Measurements from ENCODE around the gene S100A7. TPM values are rescaled to one million over a fixed set of nuclear protein-coding genes. Genes with fewer than 3 reads are reported as not detected.
A peak's percentile ranks its signal among the peaks of the same experiment; 100 is the strongest.

The S100A7 gene
- polyA plus RNA-seq, 3 donors, result not detected

DNA sequence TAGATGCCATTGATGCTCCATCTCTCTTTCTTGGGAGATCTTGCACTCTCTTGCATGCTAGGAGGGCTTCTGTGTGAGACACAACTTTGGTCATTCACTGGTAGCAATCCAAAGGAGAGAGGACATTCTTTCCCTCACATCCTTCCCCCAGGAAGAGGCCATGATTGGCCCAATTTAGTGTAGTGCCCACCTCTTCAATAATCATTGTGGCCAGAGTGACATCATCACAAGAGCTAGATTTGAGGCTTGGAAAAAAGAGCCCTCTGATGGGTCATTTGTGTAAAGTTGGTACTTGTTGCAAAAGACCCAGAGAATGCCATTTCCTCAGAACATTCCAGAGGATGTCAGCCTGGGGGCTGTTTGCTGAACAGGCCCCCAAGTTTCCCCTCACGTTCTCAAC lies 45.1 kb upstream of the S100A7 start:
- WGBS (ENCODE audit: insufficient coverage), result no CpG with 5 or more reads among the region's 1 CpG
- no peaks in the 10 kb centered on the region for H3K36me3 ChIP-seq (replicated peaks in 1 of 2; ENCODE audit: control insufficient read depth in 1 of 2, insufficient read depth in 2 of 2, low read length in 2 of 2)
- Mint-ChIP-seq H3K9me3 (no peaks in the 10 kb centered on the region), H3K36me3 (no peaks in the 10 kb centered on the region), H3K4me3 (no peak overlapping the region), H3K4me1 (peaks cover 4% of the 10 kb centered on the region), H3K27me3 (ENCODE audit: low read depth in 3 of 3) (peaks cover 0 to 9% (median 4%) of the 10 kb centered on the region in 3 donors), H3K27ac (peak overlapping the region in 1 of 7 donors; percentile 6)
- H2AFZ ChIP-seq (ENCODE audit: insufficient read depth, low read depth, low read length, poor library complexity, severe bottlenecking), result no peak overlapping the region
- intact Hi-C loops (cut with micrococcal nuclease), result no loop called here
- H3K4me3 ChIP-seq (replicated peaks in 1 of 3; ENCODE audit: low read depth in 2 of 3, low read length in 3 of 3), result no peak overlapping the region
- no peaks in the 10 kb centered on the region for H3K9me3 ChIP-seq (replicated peaks in 1 of 2; ENCODE audit: control insufficient read depth in 1 of 2, insufficient read depth in 1 of 2, low read length in 2 of 2)
- H3K27ac ChIP-seq (ENCODE audit: low read depth in 1 of 2, low read length in 2 of 2), result no peak overlapping the region
- no peak for TF ChIP-seq CTCF (IDR thresholded peaks at IDR 0.05)
- no peak for DNase-seq
- no peak overlapping the region for H3K4me2 ChIP-seq (replicated peaks; ENCODE audit: extremely low read depth, low read length, poor library complexity, severe bottlenecking)
- H3K4me1 ChIP-seq (ENCODE audit: control insufficient read depth in 1 of 2, insufficient read depth in 2 of 2, low read length in 2 of 2), result no peaks in the 10 kb centered on the region
- no peaks in the 10 kb centered on the region for H4K20me1 ChIP-seq (ENCODE audit: insufficient read depth, low read length)
- no peaks in the 10 kb centered on the region for H3K27me3 ChIP-seq (ENCODE audit: control insufficient read depth in 2 of 2, insufficient read depth in 2 of 2, low read length in 2 of 2)
- no peaks in the 10 kb centered on the region for H3K79me2 ChIP-seq (ENCODE audit: insufficient read depth, low read length)
- no peak overlapping the region for H3K9ac ChIP-seq (ENCODE audit: insufficient read depth, low read length, poor library complexity, severe bottlenecking)

- no CpG with 5 or more reads among the region's 3 CpGs for WGBS (ENCODE audit: insufficient coverage)
- Histone ChIP-seq H3K36me3 (replicated peaks in 1 of 2; ENCODE audit: control insufficient read depth in 1 of 2, insufficient read depth in 2 of 2, low read length in 2 of 2) (no peaks in the 10 kb centered on the region), H3K9ac (ENCODE audit: insufficient read depth, low read length, poor library complexity, severe bottlenecking) (no peak overlapping the region), H2AFZ (ENCODE audit: insufficient read depth, low read depth, low read length, poor library complexity, severe bottlenecking) (no peak overlapping the region), H3K4me3 (replicated peaks in 1 of 3; ENCODE audit: low read depth in 2 of 3, low read length in 3 of 3) (no peak overlapping the region), H3K27me3 (ENCODE audit: control insufficient read depth in 2 of 2, insufficient read depth in 2 of 2, low read length in 2 of 2) (no peaks in the 10 kb centered on the region), H3K27ac (ENCODE audit: low read depth in 1 of 2, low read length in 2 of 2) (no peak overlapping the region), H3K4me1 (ENCODE audit: control insufficient read depth in 1 of 2, insufficient read depth in 2 of 2, low read length in 2 of 2) (no peaks in the 10 kb centered on the region), H3K9me3 (replicated peaks in 1 of 2; ENCODE audit: control insufficient read depth in 1 of 2, insufficient read depth in 1 of 2, low read length in 2 of 2) (no peaks in the 10 kb centered on the region), H4K20me1 (ENCODE audit: insufficient read depth, low read length) (no peaks in the 10 kb centered on the region), H3K79me2 (ENCODE audit: insufficient read depth, low read length) (no peaks in the 10 kb centered on the region), H3K4me2 (replicated peaks; ENCODE audit: extremely low read depth, low read length, poor library complexity, severe bottlenecking) (no peak overlapping the region)
- no peaks in the 10 kb centered on the region for H3K4me1 Mint-ChIP-seq
- H3K9me3 Mint-ChIP-seq, result no peaks in the 10 kb centered on the region
- DNase-seq, result no peak
- H3K27me3 Mint-ChIP-seq (ENCODE audit: low read depth in 3 of 3), result peaks cover 5 to 7% (median 5%) of the 10 kb centered on the region in 3 donors
- H3K36me3 Mint-ChIP-seq, result no peaks in the 10 kb centered on the region
- no peak overlapping the region for H3K27ac Mint-ChIP-seq
- no peak overlapping the region for H3K4me3 Mint-ChIP-seq
- intact Hi-C loops (cut with micrococcal nuclease), result no loop called here
- no peak for TF ChIP-seq CTCF (IDR thresholded peaks at IDR 0.05)
These were observed 43.3 kb upstream of the S100A7 start for GRCh38 chr1:153503766-153504165.

Data from CD14-positive monocyte (primary cell).